ENCODE data around the gene LOXL3.

DNA sequence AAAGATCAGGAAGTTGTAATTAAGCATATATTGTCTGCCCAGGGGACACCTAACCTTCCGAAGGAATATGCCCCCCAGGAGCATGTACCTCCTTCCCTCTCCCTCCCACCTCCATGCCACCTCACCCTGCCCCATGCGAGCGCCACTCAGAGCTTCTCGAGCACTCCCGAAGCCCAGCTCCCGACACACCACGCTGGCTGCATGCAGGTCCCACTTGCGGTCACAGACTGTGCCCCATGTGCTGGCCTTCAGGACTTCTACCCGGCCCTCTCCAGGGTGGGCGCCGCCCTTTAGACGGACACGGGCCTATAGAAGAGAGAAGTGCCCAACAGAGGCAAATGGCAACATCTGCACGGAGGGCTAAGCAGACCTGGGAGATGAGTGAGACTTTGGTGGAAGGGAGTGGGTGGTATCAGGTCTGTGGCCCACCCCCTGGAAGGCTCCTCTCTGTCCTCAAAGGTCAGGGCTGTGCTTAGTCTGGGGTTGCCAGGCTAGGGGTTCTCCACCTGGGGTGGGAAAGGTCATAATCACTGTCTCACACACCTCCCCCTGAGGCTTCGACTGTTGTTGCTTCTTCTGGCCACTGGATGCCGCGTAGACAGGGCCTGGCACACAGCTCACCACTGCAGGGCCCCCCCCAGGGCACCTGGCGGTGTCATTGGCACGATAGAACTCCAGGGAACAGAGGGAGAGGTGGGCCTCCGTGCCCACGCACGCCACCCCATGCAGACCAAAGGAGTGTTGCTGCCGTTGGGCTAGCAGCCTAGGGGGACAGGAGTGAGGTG, 17.4 kb downstream of the LOXL3 start:
- TF ChIP-seq CTCF (IDR thresholded peaks at IDR 0.05; ENCODE audit: poor library complexity) = no peak
- TF ChIP-seq EZH2 (IDR thresholded peaks at IDR 0.05; ENCODE audit: borderline replicate concordance) = no peak

Data from hepatocyte (in vitro differentiated cells).